ENCODE results near the gene SLC5A9. TPM values are rescaled to one million over a fixed set of nuclear protein-coding genes. Genes with fewer than 3 reads are reported as not detected.

Gene SLC5A9
- total RNA-seq (2022; extraction: Qiagen RNA extraction; ENCODE audit: low read depth) = 0.12 TPM in 1 of 5 replicates, not detected in the others

GRCh38 chr1:48222501-48223242, at the start of gene SLC5A9:
SLC5A9 (plus strand) TSS chr1:48222716; CDS start chr1:48222737, 21 bp downstream.

Other genes starting within 250 kb of the SLC5A9 start
- gene TRABD2B, start 225.3 kb upstream of the SLC5A9 start, total RNA-seq (2022; extraction: Qiagen RNA extraction; ENCODE audit: low read depth) = 0.20 to 0.34 TPM (median 0.27 TPM) in 5 replicates
- 1.2 to 2.4 TPM (median 1.9 TPM) in 5 replicates for gene SPATA6, start 249.5 kb downstream of the SLC5A9 start, total RNA-seq (2022; extraction: Qiagen RNA extraction; ENCODE audit: low read depth)